ENCODE results near the gene KPNA5. TPM values are rescaled to one million over a fixed set of nuclear protein-coding genes. Genes with fewer than 3 reads are reported as not detected.

The KPNA5 gene
- total RNA-seq, 1 experiment from 2014 or later, result 10.5 TPM

GRCh38 chr6:116761779-116762178 is 80.8 kb downstream of the KPNA5 start:
- no peaks in the 10 kb centered on the region for H3K79me2 ChIP-seq (ENCODE audit: insufficient read depth, low read length)
- no peak overlapping the region for H3K56ac ChIP-seq (ENCODE audit: insufficient read length, low read depth, low read length)
- H3K14ac ChIP-seq (ENCODE audit: insufficient read depth, low read length), result no peak overlapping the region
- H4K20me1 ChIP-seq (ENCODE audit: control insufficient read depth, insufficient read depth, insufficient read length), result no peaks in the 10 kb centered on the region
- H3T11ph ChIP-seq (ENCODE audit: low read length), result no peak overlapping the region
- no peaks in the 10 kb centered on the region for H3K4me1 ChIP-seq (ENCODE audit: insufficient read depth, low read length)
- H3K27ac ChIP-seq (ENCODE audit: insufficient read length, low read depth, low read length), result no peak overlapping the region
- H2BK20ac ChIP-seq (ENCODE audit: low read depth, low read length, poor library complexity, severe bottlenecking), result no peak overlapping the region
- H2BK120ac ChIP-seq (ENCODE audit: low read depth, low read length, poor library complexity, severe bottlenecking), result no peak overlapping the region
- H2BK5ac ChIP-seq (ENCODE audit: insufficient read length, low read length), result no peak overlapping the region
- WGBS (ENCODE audit: extremely low coverage, insufficient read length, low lambda C conversion rate), result no CpG with 5 or more reads among the region's 4 CpGs
- H3K79me1 ChIP-seq (ENCODE audit: insufficient read depth, low read depth, low read length, poor library complexity, severe bottlenecking), result no peaks in the 10 kb centered on the region
- Mint-ChIP-seq H3K4me3 (no peak overlapping the region), H3K9me3 (no peaks in the 10 kb centered on the region; a peak in 1 of 5 replicates), H3K27me3 (ENCODE audit: low read depth) (peaks cover 31% of the 10 kb centered on the region), H3K27ac (no peak overlapping the region), H3K4me1 (peaks cover 14 to 17% of the 10 kb centered on the region in 2 experiments), H3K36me3 (ENCODE audit: insufficient read depth in 1 of 3, low read depth in 3 of 3) (no peaks in the 10 kb centered on the region; a peak in 2 of 7 replicates)
- H3K4ac ChIP-seq (ENCODE audit: low read depth, low read length), result no peak overlapping the region
- no peak overlapping the region for H2BK15ac ChIP-seq (ENCODE audit: low read depth, low read length)
- no peak overlapping the region for H2AK5ac ChIP-seq (ENCODE audit: insufficient read length, low read length)
- no peaks in the 10 kb centered on the region for H3K9me3 ChIP-seq (ENCODE audit: control insufficient read depth, low read depth, low read length)
- H3K23me2 ChIP-seq (ENCODE audit: insufficient read length, low read depth, low read length, poor library complexity, severe bottlenecking), result peaks cover 12% of the 10 kb centered on the region
- H3K27me3 ChIP-seq (ENCODE audit: insufficient read depth, low read length), result peaks cover 14% of the 10 kb centered on the region; the same call in 1 of the 2 replicates
- no peak overlapping the region for H4K8ac ChIP-seq (replicated peaks; ENCODE audit: insufficient read length, low read depth, low read length)
- no peak overlapping the region for H2AFZ ChIP-seq (ENCODE audit: low read length)
- H3K18ac ChIP-seq (ENCODE audit: insufficient read length, low read depth, low read length), result no peak overlapping the region
- no peak overlapping the region for H3K4me2 ChIP-seq (ENCODE audit: insufficient read depth, insufficient read length, low read length)
- TF ChIP-seq, protein P1, sequence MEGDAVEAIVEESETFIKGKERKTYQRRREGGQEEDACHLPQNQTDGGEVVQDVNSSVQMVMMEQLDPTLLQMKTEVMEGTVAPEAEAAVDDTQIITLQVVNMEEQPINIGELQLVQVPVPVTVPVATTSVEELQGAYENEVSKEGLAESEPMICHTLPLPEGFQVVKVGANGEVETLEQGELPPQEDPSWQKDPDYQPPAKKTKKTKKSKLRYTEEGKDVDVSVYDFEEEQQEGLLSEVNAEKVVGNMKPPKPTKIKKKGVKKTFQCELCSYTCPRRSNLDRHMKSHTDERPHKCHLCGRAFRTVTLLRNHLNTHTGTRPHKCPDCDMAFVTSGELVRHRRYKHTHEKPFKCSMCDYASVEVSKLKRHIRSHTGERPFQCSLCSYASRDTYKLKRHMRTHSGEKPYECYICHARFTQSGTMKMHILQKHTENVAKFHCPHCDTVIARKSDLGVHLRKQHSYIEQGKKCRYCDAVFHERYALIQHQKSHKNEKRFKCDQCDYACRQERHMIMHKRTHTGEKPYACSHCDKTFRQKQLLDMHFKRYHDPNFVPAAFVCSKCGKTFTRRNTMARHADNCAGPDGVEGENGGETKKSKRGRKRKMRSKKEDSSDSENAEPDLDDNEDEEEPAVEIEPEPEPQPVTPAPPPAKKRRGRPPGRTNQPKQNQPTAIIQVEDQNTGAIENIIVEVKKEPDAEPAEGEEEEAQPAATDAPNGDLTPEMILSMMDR (conservative IDR thresholded peaks at IDR 0.05), result no peak
- no peak overlapping the region for H3K9ac ChIP-seq (ENCODE audit: extremely low read depth, insufficient read length, low read length)
- no peak overlapping the region for H4K5ac ChIP-seq (ENCODE audit: insufficient read length, low read depth, low read length)
- no peak overlapping the region for H2BK12ac ChIP-seq (ENCODE audit: insufficient read length, low read depth, low read length)
- no peak overlapping the region for H3K23ac ChIP-seq (ENCODE audit: insufficient read length, low read depth, low read length)
- no peak for DNase-seq
- H4K91ac ChIP-seq (ENCODE audit: insufficient read length, low read depth, low read length), result no peak overlapping the region

All from H9 (cell line).